Activated CD4-positive, alpha-beta T cell treated with anti-CD3 and anti-CD28 coated beads, Interleukin-2, amount 50 U/mL, for 4 hours (primary cell): ENCODE data around the gene STARD10.
A peak's percentile ranks its signal among the peaks of the same experiment; 100 is the strongest.
"Not testable (repeated sequence)": the region's sequence is repeated elsewhere in the genome, so short reads cannot be mapped to it uniquely, and the experiment has no call there.

Source experiments
- DNase-seq, 2 experiments: peaks; one replicate each; pipeline ENCODE4 v3.0.0-alpha.2; 2020

The STARD10 gene

GRCh38 chr11:72793425-72794367 is at the start of gene STARD10:
TSS of gene STARD10 (minus strand) at chr11:72794047. CDS start at chr11:72781181, 12,866 bp downstream.
- DNase-seq = peak; percentile 91

GRCh38 chr11:72842653-72843330 is 48.9 kb upstream of the STARD10 start:
- no peak for DNase-seq

GRCh38 chr11:72842126-72842525 is 48.3 kb upstream of the STARD10 start:
- DNase-seq = no peak

- no peak for DNase-seq
These were observed 47.5 kb upstream of the STARD10 start for GRCh38 chr11:72841397-72841796.

- no peak for DNase-seq
These were observed 46.9 kb upstream of the STARD10 start for GRCh38 chr11:72840780-72841179.

GRCh38 chr11:72838691-72839305 is 45.0 kb upstream of the STARD10 start:
- no peak for DNase-seq

GRCh38 chr11:72836111-72836510 is 42.3 kb upstream of the STARD10 start:
- DNase-seq = no peak

GRCh38 chr11:72834905-72835304 is 41.1 kb upstream of the STARD10 start:
- DNase-seq = no peak

GRCh38 chr11:72833811-72834493 is 40.1 kb upstream of the STARD10 start:
- DNase-seq = no peak

- no peak for DNase-seq
These were observed 39.4 kb upstream of the STARD10 start for GRCh38 chr11:72833083-72833733.

GRCh38 chr11:72832301-72833082 is 38.6 kb upstream of the STARD10 start:
- DNase-seq = no peak

- peak; percentile 50 to 54 for DNase-seq
These were observed 37.9 kb upstream of the STARD10 start for GRCh38 chr11:72831521-72832300.

GRCh38 chr11:72829884-72830533 is 36.2 kb upstream of the STARD10 start:
- no peak for DNase-seq

- no peak for DNase-seq
These were observed 35.3 kb upstream of the STARD10 start for GRCh38 chr11:72829178-72829577.

GRCh38 chr11:72828692-72829101 is 34.9 kb upstream of the STARD10 start:
- no peak for DNase-seq

GRCh38 chr11:72828081-72828567 is 34.3 kb upstream of the STARD10 start:
- no peak for DNase-seq

- DNase-seq = not testable (repeated sequence)
These were observed 33.8 kb upstream of the STARD10 start for GRCh38 chr11:72827656-72828055.

GRCh38 chr11:72826942-72827480 is 33.2 kb upstream of the STARD10 start:
- DNase-seq = no peak

- no peak for DNase-seq
These were observed 32.5 kb upstream of the STARD10 start for GRCh38 chr11:72826191-72826941.
